Measurements from ENCODE around the gene SLX4IP.

The SLX4IP gene

GRCh38 chr20:10660661-10661060 lies 225.6 kb downstream of the SLX4IP start:
- H3K27ac ChIP-seq, result peak overlapping the region; percentile 8
- no peak for DNase-seq
- peaks cover 74% of the 10 kb centered on the region for H3K36me3 ChIP-seq (replicated peaks)
- in situ Hi-C loops (cut with HindIII; ENCODE audit: low pct_ligation_motif_present, low sequenced_read_pairs), result no loop called here
- no peaks in the 10 kb centered on the region for H3K27me3 ChIP-seq (replicated peaks)
- H3K4me3 ChIP-seq (ENCODE audit: low read depth, low read length), result no peak overlapping the region
- no peak for TF ChIP-seq CTCF (IDR thresholded peaks at IDR 0.05; ENCODE audit: low read depth, low read length, missing control alignments)

- in situ Hi-C loops (cut with HindIII; ENCODE audit: low pct_ligation_motif_present, low sequenced_read_pairs), result no loop called here
- Histone ChIP-seq H3K4me3 (ENCODE audit: low read depth, low read length) (no peak overlapping the region), H3K27ac (peak overlapping the region; percentile 8), H3K27me3 (replicated peaks) (no peaks in the 10 kb centered on the region), H3K36me3 (replicated peaks) (peaks cover 76% of the 10 kb centered on the region)
- no peak for TF ChIP-seq CTCF (IDR thresholded peaks at IDR 0.05; ENCODE audit: low read depth, low read length, missing control alignments)
- DNase-seq, result no peak
Measured at GRCh38 chr20:10661261-10661660, 226.2 kb downstream of the SLX4IP start.

- peaks cover 80% of the 10 kb centered on the region for H3K36me3 ChIP-seq (replicated peaks)
Measured at GRCh38 chr20:10662151-10662550, 227.0 kb downstream of the SLX4IP start.

GRCh38 chr20:10662661-10663458 lies 227.8 kb downstream of the SLX4IP start:
- no peak for DNase-seq
- H3K27me3 ChIP-seq (replicated peaks), result no peaks in the 10 kb centered on the region
- peaks cover 81% of the 10 kb centered on the region for H3K36me3 ChIP-seq (replicated peaks)
- in situ Hi-C loops (cut with HindIII; ENCODE audit: low pct_ligation_motif_present, low sequenced_read_pairs), result no loop called here
- no peak overlapping the region for H3K4me3 ChIP-seq (ENCODE audit: low read depth, low read length)
- H3K27ac ChIP-seq, result no peak overlapping the region
- TF ChIP-seq CTCF (IDR thresholded peaks at IDR 0.05; ENCODE audit: low read depth, low read length, missing control alignments), result no peak

More at GRCh38 chr20:10662151-10662550, 227.0 kb downstream of the SLX4IP start:
- TF ChIP-seq CTCF (IDR thresholded peaks at IDR 0.05; ENCODE audit: low read depth, low read length, missing control alignments), result no peak
- no peaks in the 10 kb centered on the region for H3K27me3 ChIP-seq (replicated peaks)
- no peak overlapping the region for H3K4me3 ChIP-seq (ENCODE audit: low read depth, low read length)
- no peak overlapping the region for H3K27ac ChIP-seq
- in situ Hi-C loops (cut with HindIII; ENCODE audit: low pct_ligation_motif_present, low sequenced_read_pairs), result no loop called here
- no peak for DNase-seq

GRCh38 chr20:10663756-10664155 lies 228.7 kb downstream of the SLX4IP start:
- H3K27ac ChIP-seq, result no peak overlapping the region
- H3K4me3 ChIP-seq (ENCODE audit: low read depth, low read length), result no peak overlapping the region
- H3K27me3 ChIP-seq (replicated peaks), result no peaks in the 10 kb centered on the region
- in situ Hi-C loops (cut with HindIII; ENCODE audit: low pct_ligation_motif_present, low sequenced_read_pairs), result no loop called here
- TF ChIP-seq CTCF (IDR thresholded peaks at IDR 0.05; ENCODE audit: low read depth, low read length, missing control alignments), result no peak
- no peak for DNase-seq
- peaks cover 80% of the 10 kb centered on the region for H3K36me3 ChIP-seq (replicated peaks)
